Measurements from ENCODE around the gene RAE1.

DNA sequence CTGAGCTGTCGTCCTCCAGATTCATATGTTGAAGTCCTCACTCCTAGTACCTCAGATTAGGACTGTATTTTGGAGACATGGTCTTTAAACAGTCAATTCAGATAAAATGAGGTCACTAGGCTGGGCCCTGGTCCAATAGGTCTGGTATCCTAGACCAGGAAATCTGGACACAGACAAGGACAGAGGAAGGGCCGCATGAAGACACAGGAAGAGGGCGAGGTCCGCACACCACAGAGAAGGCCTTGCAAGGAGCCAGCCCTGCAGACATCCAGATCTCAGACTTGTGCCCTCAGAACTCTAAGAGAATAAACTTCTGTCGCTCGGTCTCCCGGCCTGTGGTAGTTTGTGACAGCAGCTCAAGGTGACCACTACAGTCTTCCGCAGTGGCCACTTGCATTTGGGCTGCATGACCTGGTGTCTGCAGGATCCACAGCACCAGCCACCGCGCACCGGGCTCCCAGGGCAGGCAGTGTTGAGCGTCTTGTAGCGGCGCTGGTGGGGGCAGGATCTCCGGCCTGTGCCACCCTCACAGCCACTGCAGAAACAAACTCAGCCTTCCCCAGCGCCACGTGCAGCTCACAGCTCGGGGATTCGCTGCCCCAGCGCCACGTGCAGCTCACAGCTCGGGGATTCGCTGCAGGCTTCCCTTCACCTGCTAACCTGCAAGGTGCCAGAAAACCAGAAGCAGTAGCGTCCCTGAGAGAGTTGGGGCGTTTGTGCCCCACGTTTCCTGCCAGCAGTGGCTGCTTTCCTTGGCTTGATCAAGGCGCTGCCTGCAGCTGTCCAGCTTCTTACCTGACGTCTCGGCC, 34.1 kb downstream of the RAE1 start:
- TF ChIP-seq EZH2 (IDR thresholded peaks at IDR 0.05; ENCODE audit: low read length, unreplicated experiment) (no peak), EZH2phosphoT487 (IDR thresholded peaks at IDR 0.05; ENCODE audit: borderline replicate concordance, low read length) (no peak)
- TF ChIP-seq, protein P1, sequence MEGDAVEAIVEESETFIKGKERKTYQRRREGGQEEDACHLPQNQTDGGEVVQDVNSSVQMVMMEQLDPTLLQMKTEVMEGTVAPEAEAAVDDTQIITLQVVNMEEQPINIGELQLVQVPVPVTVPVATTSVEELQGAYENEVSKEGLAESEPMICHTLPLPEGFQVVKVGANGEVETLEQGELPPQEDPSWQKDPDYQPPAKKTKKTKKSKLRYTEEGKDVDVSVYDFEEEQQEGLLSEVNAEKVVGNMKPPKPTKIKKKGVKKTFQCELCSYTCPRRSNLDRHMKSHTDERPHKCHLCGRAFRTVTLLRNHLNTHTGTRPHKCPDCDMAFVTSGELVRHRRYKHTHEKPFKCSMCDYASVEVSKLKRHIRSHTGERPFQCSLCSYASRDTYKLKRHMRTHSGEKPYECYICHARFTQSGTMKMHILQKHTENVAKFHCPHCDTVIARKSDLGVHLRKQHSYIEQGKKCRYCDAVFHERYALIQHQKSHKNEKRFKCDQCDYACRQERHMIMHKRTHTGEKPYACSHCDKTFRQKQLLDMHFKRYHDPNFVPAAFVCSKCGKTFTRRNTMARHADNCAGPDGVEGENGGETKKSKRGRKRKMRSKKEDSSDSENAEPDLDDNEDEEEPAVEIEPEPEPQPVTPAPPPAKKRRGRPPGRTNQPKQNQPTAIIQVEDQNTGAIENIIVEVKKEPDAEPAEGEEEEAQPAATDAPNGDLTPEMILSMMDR (conservative IDR thresholded peaks at IDR 0.05; ENCODE audit: low read depth, low read length): no peak

All from PC-3 (cell line).